ENCODE measurements around the gene VOPP1. TPM values are rescaled to one million over a fixed set of nuclear protein-coding genes. Genes with fewer than 3 reads are reported as not detected.

The VOPP1 gene
- total RNA-seq, 1 donor from 2014 or later = 53.7 TPM

DNA sequence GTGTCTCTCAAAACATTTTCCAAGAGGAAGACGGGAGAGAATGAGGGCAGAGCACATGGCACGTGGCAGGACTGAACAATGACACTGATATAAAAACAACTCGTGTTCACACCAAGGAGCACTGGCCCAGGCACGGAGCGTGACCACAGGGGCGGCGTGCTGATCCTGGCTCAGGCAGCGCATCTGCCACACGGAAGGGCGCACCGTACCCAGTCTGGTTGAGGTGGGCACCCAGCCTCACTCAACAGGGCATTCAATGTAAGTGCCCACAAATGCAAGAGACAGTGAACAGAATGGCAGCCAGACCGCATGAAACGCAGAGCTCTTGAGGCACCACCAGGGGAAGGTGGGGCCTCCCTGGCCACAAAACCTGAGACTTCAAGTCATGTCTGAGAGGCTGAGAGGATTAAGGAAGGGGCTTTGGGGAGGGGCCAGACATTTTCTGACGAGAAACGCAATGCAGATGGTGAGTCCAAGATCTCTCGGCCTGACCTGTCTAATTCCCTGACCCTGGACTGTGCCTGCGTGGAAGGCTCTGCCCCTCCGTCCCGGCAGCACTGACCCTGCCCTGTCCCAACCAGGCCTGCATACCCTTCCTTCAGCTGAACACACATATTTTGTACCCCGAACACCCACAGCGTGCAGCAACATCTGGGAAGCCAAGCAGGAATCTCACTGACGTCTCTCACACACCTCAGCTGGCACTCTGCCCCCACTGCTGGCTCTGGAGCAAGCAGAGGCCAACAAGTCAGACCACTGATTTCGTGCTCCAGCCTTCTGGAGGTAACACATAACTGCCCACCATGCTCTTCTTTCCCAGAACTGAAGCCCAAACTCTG lies 35.5 kb downstream of the VOPP1 start:
- no peaks in the 10 kb centered on the region for H3K27me3 ChIP-seq
- no peak overlapping the region for H3K4me3 ChIP-seq
- intact Hi-C loops (cut with DNase I) = no loop called here
- DNase-seq (no peak), ATAC-seq (no peak)
- no peaks in the 10 kb centered on the region for H3K36me3 ChIP-seq
- TF ChIP-seq, protein P1, sequence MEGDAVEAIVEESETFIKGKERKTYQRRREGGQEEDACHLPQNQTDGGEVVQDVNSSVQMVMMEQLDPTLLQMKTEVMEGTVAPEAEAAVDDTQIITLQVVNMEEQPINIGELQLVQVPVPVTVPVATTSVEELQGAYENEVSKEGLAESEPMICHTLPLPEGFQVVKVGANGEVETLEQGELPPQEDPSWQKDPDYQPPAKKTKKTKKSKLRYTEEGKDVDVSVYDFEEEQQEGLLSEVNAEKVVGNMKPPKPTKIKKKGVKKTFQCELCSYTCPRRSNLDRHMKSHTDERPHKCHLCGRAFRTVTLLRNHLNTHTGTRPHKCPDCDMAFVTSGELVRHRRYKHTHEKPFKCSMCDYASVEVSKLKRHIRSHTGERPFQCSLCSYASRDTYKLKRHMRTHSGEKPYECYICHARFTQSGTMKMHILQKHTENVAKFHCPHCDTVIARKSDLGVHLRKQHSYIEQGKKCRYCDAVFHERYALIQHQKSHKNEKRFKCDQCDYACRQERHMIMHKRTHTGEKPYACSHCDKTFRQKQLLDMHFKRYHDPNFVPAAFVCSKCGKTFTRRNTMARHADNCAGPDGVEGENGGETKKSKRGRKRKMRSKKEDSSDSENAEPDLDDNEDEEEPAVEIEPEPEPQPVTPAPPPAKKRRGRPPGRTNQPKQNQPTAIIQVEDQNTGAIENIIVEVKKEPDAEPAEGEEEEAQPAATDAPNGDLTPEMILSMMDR (IDR thresholded peaks at IDR 0.05) = no peak
- no peaks in the 10 kb centered on the region for H3K9me3 ChIP-seq
- H3K4me1 ChIP-seq = peaks cover 50% of the 10 kb centered on the region
- no peak overlapping the region for H3K27ac ChIP-seq

DNA sequence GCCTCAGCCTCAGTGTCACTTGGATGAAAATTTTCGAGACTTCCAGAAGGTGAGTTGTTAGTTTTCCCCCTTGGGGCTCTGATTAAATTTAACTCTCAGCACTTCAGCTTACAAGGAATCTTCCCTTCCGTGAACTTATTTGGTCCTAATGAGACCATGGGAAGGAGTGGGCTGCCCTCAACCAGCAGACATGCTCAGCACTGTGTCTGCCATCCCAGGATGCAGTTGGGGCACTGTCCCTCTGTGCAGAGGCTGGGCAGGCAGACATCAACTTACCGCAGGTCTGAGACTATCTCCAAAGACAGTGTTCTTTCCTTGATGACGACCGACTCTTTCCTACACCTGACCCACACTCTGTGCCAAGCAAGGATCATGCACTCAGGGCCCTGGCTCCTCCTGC lies 36.7 kb downstream of the VOPP1 start:
- TF ChIP-seq, protein P1 (IDR thresholded peaks at IDR 0.05) = no peak
- Histone ChIP-seq H3K9me3 (no peaks in the 10 kb centered on the region), H3K4me1 (peaks cover 50% of the 10 kb centered on the region), H3K36me3 (no peaks in the 10 kb centered on the region), H3K27me3 (no peaks in the 10 kb centered on the region), H3K27ac (no peak overlapping the region), H3K4me3 (no peak overlapping the region)
- ATAC-seq (no peak), DNase-seq (no peak)
- intact Hi-C loops (cut with DNase I) = no loop called here

DNA sequence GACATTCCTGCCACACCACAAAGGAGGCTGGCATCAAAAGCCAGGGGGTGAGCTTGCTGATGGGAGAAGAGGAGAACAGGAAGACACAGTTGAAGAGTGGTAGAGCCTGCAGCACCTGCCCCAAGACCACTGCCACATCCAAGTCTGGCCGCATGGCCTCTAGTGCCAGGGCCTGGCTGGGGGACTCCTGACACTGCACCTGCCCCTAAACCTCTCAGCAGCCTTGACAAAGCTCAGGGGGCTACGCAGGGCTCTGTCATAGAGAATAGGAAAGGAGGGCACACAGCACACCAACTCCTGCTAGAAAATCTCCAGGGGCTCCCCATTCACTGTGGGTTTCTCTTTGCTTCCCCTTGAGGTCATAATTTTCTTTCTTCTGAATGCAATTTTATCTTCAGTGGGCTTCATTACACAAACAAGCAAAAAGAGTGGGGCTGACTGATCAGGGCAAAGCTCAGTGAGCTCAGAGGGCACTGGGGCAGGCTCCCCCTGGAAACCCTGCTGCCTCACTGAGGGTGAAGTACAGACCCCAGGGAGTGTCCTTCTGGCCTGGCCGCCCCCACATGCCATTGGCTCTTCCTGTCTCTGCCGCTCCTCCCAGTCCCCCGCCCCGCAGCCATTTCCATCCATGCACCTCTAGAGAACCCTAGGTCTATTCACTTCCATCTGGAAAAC lies 37.2 kb downstream of the VOPP1 start:
- H3K36me3 ChIP-seq = no peaks in the 10 kb centered on the region
- no peak overlapping the region for H3K4me3 ChIP-seq
- DNase-seq (no peak), ATAC-seq (no peak)
- TF ChIP-seq, protein P1 (IDR thresholded peaks at IDR 0.05) = no peak
- no peaks in the 10 kb centered on the region for H3K9me3 ChIP-seq
- no peak overlapping the region for H3K27ac ChIP-seq
- intact Hi-C loops (cut with DNase I) = no loop called here
- H3K4me1 ChIP-seq = peaks cover 50% of the 10 kb centered on the region
- H3K27me3 ChIP-seq = no peaks in the 10 kb centered on the region

DNA sequence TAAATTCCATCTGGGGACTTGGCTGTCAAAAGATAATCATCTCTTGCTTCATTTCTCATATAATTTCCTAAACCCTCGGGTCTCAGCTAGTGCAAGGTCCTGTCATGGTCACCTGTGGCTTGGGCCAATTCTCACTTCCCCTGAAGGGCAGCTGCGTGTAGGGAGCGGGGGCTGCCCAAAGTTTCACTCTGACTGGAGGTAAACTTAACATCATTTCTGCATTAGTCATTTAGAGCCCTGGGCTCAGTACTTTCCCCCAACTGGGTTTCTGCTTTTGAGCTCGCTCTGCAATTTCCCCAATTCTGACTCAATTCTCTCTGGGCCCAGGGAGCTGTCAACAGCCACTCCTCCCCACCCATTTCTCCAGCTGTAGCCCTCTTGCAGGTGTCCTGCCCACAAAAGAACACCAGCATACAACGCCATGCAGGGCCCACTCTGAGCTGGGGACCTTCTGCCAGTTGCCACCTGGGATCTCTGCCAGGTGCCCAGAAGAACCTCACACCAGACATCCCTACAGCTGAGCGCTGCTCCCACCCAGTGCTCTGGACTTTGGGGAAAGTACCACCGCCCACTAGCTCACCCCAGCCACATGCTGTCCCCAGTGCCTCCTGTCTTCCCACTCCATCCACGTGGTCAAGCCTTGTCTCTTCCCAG lies 37.9 kb downstream of the VOPP1 start:
- peaks cover 50% of the 10 kb centered on the region for H3K4me1 ChIP-seq
- no peaks in the 10 kb centered on the region for H3K27me3 ChIP-seq
- intact Hi-C loops (cut with DNase I) = no loop called here
- H3K36me3 ChIP-seq = no peaks in the 10 kb centered on the region
- H3K27ac ChIP-seq = peak overlapping the region; percentile 32
- ATAC-seq (peak; percentile 85), DNase-seq (peak; percentile 77)
- no peak overlapping the region for H3K4me3 ChIP-seq
- no peaks in the 10 kb centered on the region for H3K9me3 ChIP-seq
- TF ChIP-seq, protein P1 (IDR thresholded peaks at IDR 0.05) = no peak

DNA sequence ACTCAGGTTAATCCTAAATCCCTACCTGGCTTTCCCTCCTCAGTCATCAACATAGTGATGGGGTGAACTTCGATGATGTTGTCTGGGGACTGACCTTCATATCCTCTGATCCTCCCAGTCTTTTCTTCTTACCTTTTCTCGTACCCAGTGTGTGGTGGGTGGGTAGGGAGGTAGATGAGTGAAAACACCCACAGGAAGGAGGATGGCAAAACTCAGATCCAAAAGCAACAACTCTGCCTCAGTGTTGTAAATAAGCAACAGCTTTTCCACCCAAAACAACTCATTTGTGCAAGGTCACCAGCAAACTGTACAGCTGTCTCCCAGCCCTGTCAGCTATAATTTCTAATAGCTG lies 38.6 kb downstream of the VOPP1 start:
- no peak for DNase-seq
- H3K4me3 ChIP-seq = no peak overlapping the region
- no peak for ATAC-seq
- no peaks in the 10 kb centered on the region for H3K27me3 ChIP-seq
- H3K36me3 ChIP-seq = no peaks in the 10 kb centered on the region
- TF ChIP-seq, protein P1 (IDR thresholded peaks at IDR 0.05) = no peak
- peak overlapping the region; percentile 32 for H3K27ac ChIP-seq
- intact Hi-C loops (cut with DNase I) = no loop called here
- H3K9me3 ChIP-seq = no peaks in the 10 kb centered on the region
- H3K4me1 ChIP-seq = peaks cover 50% of the 10 kb centered on the region
